Measurements from ENCODE around the gene PTPRD.

- TF ChIP-seq EZH2 (IDR thresholded peaks at IDR 0.05; ENCODE audit: borderline replicate concordance, insufficient read depth, low read depth, low read length, poor library complexity, severe bottlenecking): no peak
- no peak for TF ChIP-seq CTCF (IDR thresholded peaks at IDR 0.05)
Measured at GRCh38 chr9:9392755-9393154, 1220.0 kb downstream of the PTPRD start.

Data from B cell (primary cell).